ENCODE data around the gene MYO16.

MYO16 gene

DNA sequence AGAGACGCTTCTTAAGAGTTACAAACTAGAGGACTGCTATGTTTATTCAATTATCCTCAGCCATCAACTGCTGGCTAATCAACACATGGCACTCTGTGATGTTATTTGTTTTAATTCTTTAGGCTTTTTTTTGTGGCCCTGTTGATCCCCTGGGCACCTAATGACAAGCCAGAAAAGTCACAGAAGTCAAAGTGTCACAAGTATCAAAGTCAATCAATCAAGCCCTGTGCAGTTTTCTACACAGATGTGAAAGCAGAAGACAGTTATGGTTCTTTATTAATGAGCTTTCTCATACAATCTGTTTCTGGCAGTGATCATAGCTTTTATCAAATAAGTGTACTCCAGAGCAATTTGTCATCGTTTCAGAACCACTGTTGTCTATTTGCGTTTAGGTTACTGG is 34.3 kb downstream of the MYO16 start:
- no peak for DNase-seq (ENCODE audit: low read depth)

DNA sequence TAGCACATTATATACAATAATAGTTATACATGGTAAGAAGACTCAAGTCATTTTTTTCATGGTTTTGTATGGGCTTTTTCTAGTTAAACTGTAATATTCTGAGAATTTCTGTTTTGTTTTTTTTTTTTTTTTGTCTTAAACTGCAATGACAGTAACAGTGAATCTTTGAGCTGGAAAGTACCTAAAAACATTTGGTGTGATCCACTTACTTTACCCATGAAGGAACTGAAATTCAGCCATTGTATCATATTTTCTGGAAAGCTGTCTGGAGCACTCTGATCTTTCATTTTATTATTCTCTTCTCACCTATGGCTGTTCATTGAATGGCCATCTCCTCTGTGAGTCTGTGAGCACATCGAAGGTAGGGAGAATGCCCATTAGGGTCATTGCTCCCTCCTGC is 37.8 kb downstream of the MYO16 start:
- DNase-seq (ENCODE audit: low read depth) = no peak

DNA sequence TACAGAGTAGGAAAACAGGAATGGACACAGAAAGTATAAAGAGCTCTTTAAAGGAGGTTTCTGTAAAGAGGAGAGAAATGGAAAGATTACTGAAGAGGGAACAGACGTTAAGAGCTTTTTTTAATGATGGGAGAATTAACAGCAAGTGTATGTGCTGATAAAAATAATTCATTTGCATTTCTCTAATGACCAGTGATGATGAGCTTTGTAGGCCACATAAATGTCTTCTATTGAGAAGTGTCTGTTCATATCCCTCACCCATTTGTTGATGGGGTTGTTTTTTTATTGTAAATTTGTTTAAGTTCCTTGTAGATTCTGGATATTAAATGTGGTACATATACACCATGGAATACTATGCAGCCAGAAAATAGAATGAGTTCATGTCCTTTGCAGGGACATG is 40.0 kb downstream of the MYO16 start:
- DNase-seq (ENCODE audit: low read depth) = no peak

DNA sequence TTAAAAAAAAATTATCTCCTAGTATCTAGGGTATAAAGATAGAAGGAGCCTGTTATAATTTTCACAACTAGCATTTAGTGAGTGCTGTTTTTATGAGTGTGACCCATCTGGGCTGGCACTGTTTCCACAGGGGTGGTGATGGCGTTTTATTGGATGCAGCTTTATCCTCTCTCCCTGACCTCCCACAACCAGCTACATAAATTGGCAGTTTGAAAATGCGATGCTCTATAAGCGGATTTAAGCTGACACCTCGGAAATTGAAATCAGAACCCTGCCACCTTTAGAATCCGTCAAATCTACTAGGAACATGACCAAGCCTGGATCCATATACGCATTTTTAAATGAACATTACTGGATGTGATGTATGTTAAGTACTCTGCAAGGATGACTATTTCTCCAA is 44.9 kb downstream of the MYO16 start:
- no peak for DNase-seq (ENCODE audit: low read depth)

DNA sequence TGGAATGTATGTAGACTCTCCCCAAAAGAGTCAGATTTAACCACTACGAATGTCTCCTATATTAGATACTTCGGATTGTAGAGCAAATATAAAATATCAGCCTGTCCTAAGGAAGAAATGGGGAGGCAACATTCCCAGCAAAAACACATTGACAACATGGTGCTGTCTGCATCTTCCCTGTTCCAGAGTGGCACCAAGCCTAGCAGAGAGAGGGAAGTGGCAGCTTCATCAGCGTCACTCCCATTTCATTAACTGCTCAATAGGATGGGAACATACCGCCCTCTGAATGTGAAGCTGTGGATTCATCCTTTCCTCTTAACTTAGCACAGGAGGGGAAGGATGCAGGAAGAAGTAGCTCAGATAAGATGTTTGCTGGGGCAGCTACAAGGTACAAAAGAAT is 45.4 kb downstream of the MYO16 start:
- no peak for DNase-seq (ENCODE audit: low read depth)

DNA sequence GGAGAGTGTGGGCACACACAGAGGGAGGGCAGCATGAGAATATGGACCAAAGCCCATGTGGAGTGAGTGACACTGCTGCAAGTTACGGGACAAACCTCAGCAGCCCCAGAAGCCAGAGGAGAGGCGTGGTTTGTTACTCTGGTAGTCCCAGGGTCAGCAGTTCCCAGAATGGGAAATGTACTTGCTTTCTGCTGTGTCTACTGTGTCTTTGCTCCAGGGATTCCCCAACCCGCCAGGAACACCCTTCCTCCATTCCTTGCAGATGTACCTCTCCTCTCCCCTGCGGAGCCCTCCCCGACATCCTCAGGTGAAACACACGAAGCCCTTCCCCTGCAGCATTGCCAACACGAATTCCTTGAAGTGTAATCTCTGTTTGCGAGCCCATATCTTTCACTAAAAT is 47.2 kb downstream of the MYO16 start:
- DNase-seq (ENCODE audit: low read depth) = no peak

DNA sequence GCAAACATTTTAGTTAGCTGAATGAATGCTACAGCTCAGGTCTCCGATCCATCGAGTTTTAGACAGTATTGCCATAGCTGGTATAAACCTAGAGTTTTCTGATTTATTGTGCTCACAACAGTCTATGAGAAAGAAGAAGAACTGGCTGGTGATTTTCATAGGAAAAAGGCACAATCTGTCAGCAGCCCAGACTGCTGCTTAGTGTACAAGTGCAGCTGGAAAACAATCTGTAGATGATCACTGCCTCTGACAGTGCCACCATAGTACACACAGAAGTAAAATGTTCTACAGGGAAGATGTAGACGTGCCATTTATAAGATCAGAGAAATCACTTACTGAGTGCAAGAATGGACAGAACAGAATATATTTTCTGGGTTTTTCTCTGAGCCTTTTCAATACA is 48.4 kb downstream of the MYO16 start:
- DNase-seq (ENCODE audit: low read depth) = no peak

DNA sequence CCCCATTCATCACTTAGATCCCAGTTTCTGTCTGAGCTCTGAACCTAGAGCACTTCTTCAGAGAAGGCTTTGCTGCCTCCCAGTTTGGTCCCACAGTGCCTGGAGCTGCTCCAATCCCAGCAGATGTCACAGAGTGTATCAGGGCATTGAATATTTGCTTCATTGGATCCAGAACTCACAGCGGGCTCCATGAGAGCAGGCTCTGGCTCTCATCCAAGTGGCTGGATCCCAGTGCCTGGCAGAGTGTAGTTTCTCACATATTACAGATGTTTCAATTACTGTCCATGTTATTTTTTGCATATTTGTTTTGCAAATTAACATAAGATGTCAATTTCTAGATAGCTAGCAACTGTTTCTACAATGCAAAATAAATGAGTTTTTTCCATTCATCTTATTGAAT is 50.6 kb downstream of the MYO16 start:
- no peak for DNase-seq (ENCODE audit: low read depth)

DNA sequence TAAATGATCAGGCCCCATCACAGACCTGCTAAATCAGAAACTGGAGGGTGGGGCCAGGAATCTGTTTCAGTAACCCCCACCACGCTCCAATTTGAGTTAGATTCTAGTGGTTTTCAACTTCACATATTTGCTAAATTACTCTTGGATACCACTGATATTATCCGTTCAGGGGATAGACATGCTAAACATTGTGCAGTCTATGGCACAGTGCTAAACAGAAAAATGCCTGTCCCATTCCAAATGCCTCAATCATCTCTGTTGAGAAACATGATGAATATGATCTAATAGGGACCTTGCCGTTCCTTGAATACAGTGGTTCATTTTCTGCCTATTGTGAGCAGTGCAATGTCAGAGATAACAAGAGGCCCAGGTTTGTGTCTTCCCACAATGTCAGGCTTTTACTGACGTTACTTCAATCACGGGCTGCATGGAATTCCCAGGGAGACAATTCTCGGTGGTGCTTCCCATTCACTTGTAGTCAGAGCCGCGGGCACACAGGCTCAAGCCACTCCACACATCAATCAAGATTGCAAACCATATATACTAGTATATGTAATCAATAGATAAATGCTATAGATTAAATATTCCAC is 52.7 kb downstream of the MYO16 start:
- no peak for DNase-seq (ENCODE audit: low read depth)

DNA sequence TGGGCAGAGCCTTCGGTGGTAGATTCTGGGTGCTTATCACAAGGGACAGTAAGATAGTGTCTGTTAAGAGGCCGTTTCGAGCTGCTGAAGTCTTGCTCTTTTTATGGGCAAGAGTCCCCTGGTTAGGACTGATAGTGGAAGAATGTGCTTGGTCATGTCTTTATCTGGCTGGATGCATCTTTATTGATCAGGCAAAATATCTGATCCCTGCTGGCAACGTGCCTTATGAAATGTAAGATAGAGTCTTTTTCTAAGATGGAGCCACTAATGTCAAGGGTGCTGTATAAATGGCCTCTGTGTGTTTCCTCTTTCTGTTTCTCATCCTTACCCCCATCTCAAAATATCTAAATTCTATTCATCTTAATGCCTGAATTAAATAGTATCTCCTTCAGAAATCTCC is 53.3 kb downstream of the MYO16 start:
- no peak for DNase-seq (ENCODE audit: low read depth)

DNA sequence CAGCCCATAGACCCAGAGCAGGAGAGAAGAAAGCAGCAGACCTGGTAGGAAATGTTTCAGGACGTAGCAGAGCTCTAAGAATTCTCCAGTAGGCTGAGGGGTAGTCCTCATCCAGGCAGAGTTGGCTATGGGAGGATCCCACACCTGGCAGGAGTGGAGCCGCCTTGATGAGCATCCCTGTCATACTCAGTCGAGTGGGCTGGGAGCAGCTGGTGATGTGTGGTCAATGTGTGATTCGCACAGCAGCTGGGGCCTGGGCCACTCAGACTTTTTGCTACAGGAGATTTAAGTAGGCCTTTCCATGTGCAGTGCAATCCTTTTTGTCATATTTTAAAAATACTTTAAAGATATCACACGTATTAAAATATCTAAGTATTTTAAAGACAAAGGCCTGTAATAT is 56.6 kb downstream of the MYO16 start:
- DNase-seq (ENCODE audit: low read depth) = no peak

DNA sequence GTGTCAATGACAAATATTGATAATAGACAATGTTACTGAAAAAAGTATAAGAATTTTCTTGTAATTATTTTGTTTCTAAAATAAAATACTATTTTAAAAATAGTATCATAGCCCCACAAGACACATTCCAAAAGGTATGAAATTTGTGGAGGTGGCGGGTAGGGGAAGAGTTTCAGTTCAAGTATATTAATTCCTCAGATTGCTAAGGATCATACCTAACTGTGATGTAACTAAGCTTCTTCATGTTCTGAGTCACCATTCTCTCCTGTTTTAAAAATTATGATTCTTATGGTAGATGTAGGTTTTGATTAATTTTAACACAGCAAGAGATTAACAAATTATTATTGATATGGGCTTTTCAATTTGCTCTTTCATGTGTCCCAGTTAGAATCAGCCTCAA is 61.3 kb downstream of the MYO16 start:
- no peak for DNase-seq (ENCODE audit: low read depth)

DNA sequence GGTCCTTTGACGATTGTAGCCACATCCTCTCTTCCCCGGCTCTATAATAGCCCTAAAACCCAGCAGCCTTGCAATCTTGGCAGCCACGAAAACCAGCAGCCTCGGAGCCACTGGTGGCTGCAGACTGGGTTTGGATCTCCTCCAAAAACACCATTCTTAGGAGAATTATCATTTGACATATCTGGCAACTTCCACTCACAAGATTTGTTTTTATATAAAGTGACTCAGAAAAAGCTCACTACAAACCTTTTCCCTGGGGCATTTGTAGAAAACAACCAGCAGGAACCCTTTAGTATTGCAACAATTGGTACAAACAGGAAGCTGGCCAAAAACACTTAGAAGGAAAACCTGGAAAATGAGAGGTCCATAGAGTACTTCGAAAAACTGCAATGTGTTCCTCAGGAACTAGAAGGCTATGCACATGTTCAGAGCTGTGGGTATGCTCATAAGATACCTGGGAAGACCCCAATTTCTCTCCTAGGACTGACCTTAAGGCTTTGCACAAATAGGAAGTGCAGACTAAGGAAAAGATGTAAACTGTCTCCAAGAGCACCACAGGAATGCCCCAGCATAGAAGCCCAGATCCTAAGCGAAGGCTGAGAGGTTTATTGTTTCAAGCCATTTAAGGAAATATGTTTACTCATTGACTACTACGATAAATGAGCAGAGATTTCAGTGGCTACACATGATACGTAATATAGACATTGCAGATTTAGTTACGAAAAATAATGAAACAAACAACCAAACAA is 71.2 kb downstream of the MYO16 start:
- DNase-seq (ENCODE audit: low read depth) = no peak

DNA sequence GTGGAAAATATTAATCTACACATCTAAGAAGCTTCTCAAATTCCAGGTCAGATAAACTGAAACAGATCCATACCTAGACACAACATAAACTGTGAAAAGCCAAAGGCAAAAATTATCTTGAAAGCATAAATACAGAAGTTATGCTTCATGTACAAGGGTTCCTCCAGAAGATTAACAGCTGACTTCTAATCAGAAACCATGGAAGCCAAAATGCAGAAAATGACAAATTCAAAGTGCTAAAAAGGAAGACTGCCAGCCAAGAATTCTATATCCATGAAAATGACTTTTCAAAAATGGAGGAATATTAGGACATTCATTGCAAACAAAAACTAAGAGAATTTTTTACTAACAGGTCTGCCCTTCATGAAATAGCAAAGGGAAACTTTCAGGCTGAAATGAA is 72.8 kb downstream of the MYO16 start:
- DNase-seq (ENCODE audit: low read depth) = no peak

DNA sequence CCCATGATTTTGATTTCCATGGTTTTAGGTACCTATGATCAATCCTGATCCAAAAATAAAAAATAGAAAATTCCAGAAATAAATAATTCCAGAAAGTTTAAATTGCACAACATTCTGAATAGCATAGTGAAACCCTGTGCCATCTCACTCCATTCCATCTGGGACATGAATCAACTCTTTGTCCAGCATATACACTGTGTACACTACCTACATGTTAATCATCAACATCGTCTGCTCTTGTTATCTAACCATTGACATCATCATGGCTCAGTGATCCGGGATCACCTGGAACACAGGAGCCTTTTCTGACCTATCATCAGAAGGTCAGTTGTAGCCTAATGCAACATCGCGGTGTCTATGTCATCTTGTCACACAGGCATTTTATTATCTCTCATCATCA is 75.6 kb downstream of the MYO16 start:
- DNase-seq (ENCODE audit: low read depth) = no peak

DNA sequence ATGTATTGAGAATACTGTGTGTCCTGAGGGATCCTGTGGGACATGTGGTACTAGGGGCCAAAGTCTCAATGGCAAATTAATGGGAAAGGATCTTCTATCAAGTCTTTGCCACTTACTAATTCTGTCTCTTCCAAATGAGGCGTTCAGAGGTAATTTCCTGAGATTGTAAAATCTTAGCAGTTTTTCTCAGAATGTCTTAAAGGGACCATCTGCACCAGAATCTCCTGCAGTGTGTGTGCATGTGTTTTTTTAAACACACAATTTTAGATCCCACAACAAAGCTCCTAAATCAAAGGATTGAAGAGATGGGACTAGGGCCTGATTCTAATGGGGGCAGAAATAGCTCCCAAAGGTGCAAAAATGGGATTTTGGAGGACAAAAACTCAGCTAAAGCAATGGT is 78.2 kb downstream of the MYO16 start:
- DNase-seq (ENCODE audit: low read depth) = no peak

DNA sequence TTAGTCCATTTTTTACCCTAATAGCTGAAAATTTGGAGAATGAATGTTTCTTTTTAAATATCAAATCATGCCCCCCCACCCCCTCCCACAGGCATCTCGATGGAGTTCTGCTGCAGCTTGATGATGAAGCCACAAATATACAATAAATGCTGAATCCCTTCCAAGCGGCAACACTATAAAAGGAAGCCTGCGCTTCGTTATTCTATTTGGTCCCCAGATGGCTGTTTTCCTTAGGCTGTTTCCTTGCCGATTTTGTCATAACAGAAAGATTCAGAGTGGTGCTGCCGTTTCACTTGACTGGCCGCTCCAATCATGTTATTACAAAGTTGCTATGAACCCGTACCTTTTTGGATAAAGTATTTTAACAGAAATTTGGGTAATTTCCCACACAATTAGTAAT is 79.5 kb downstream of the MYO16 start:
- no peak for DNase-seq (ENCODE audit: low read depth)

DNA sequence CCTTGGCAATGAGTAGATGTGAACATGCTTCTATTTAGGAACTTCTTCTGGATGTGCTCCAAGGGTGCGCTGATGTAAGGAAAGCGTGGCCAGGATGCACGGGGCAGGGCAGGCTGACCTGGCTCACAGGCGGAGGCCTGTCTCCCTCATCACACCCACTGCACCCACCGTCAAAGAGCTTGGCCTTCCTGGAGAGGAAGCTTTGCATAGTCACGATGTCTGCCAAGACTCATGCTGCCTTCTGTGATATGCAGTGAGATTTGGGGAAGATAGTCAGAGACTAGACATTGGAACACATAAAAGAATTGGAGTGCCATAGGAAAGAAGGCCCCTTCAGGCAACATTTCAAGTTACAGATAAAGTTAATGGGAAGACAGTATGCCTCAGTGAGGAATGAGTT is 82.0 kb downstream of the MYO16 start:
- no peak for DNase-seq (ENCODE audit: low read depth)

DNA sequence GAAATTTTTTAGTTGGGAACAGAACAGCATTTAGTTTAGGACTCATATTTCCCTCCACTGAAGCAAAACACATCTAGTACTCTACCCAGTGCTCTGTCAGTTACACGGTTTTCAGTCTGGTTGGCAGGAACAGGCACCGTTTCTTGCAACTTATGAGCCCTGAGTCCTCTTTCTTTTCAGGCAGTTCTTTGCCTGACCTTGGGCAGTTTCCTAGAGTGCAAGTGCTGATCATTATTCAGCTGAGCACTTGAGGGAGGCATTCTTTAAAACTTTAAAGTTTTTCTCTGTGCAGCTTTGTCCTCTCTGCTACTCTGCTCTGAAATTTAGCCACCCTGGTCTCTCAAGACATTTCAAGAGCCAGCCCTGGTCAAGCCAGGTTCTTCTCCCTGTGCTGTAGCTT is 96.1 kb downstream of the MYO16 start:
- DNase-seq (ENCODE audit: low read depth) = no peak

DNA sequence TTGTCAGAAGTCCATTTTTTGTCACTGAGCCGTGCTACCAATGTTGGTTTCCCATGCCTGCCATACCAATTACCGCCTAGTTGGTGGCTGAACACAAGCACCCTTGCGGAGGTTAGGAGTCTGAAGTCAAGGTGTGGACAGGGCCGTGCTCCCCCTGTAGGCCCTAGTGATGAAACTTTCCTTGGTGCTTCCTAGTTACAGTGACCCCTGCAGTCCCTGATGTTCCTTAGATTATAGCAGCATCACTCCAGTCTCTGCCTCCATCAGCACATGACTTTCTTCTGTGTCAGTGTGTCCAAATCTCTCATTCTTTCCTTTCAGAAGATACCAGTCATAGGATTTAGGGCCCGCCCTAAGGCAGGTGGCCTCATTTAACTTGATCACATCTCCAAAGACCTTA is 99.0 kb downstream of the MYO16 start:
- DNase-seq (ENCODE audit: low read depth) = no peak

DNA sequence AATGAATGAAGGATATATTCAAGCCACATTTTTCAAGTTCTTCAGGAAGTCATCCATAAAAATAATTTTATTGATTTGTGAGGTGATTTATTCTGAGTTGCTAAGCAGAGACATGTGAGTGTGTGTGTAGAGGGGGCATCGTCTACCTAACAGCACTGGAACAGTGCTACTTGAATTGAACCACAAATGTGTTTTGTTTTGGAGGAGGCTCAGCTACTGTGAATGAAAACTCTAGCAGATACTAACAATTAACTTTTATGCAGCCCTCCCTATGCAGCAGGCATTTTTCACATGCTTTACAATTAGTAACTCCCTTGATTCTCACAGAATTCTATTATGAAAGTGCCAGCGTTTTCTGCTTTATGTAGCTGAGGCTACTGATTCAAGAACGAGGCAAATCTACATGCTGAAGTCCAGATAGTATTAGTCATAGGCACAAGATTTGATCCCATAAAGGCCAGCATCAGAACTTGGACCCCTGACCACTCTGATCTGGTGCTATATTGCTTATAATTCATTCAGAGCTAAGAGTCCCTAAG is 103.7 kb downstream of the MYO16 start:
- no peak for DNase-seq (ENCODE audit: low read depth)

DNA sequence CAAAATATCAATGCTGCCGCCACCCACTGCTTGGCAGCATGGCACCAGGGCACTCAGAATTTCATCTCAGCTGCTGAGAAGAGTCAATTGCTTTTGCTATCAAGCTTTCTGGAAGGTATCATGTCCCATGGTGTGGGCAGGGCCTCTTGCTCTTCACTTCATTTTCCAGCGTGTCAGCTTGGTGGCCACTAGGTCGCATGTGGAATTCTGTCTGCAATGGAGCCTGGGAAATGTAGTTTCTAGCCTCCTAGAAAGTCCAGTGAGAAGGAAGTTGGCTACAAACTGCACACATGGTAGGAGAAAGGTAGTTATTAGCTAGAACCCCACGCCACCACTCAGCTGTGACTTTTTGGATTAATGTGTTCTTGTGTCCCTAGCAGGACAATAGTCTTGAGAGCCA is 105.3 kb downstream of the MYO16 start:
- no peak for DNase-seq (ENCODE audit: low read depth)

DNA sequence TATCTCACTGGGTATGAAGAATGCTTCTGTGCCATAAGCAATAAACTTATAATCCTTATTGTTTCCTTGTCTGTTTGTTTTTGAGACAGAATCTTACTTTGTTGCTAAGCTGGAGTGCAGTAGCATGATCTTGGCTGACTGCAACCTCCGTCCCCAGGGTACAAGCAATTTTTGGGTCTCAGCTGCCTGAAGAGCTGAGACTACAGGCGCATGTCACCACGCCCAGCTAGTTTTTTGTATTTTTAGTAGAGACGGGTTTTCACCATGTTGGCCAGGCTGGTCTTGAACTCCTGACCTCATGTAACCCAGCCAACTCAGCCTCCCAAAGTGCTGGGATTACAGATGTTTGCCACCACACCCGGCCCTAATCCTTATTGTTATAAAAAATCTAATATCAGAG is 112.5 kb downstream of the MYO16 start:
- no peak for DNase-seq (ENCODE audit: low read depth)
